ENCODE measurements around the gene ASZ1.

The ASZ1 gene

GRCh38 chr7:117333168-117333567 lies 94.1 kb downstream of the ASZ1 start:
- DNase-seq, result no peak

- no peak for DNase-seq
Measured at GRCh38 chr7:117332031-117332430, 95.3 kb downstream of the ASZ1 start.

- peak; percentile 82 for DNase-seq
Measured at GRCh38 chr7:117325836-117326235, 101.5 kb downstream of the ASZ1 start.

GRCh38 chr7:117324960-117325359 lies 102.3 kb downstream of the ASZ1 start:
- DNase-seq, result peak; percentile 26

- peak; percentile 62 for DNase-seq
Measured at GRCh38 chr7:117323851-117324711, 103.2 kb downstream of the ASZ1 start.

- DNase-seq, result peak; percentile 23
Measured at GRCh38 chr7:117323305-117323850, 103.9 kb downstream of the ASZ1 start.

- DNase-seq, result peak; percentile 7
Measured at GRCh38 chr7:117322741-117323304, 104.5 kb downstream of the ASZ1 start, which contains the start of gene WNT2. TSS of gene WNT2 (minus strand) at chr7:117323058. CDS start at chr7:117322989, 69 bp downstream.

GRCh38 chr7:117320523-117320922 lies 106.8 kb downstream of the ASZ1 start:
- DNase-seq, result no peak

- DNase-seq, result no peak
Measured at GRCh38 chr7:117319181-117319580, 108.1 kb downstream of the ASZ1 start.

GRCh38 chr7:117313582-117313981 lies 113.7 kb downstream of the ASZ1 start:
- no peak for DNase-seq
